Osteoblast (primary cell): Measurements from ENCODE around the gene PDE11A. TPM values are rescaled to one million over a fixed set of nuclear protein-coding genes. Genes with fewer than 3 reads are reported as not detected.

Experiments
- DNase-seq: peaks from one replicate; pipeline ENCODE4 v3.0.0; 2011; ENCODE audit warnings: low spot score, mixed read lengths; ENCODE audit not compliant: insufficient read length; ENCODE audit errors: missing footprints
- H2AFZ ChIP-seq: 2 replicates; pipeline ENCODE4 v1.6.0; 2011; ENCODE audit warnings: mild to moderate bottlenecking, low read length
- H3K27ac ChIP-seq: 2 replicates; pipeline ENCODE4 v1.5.1; 2011; ENCODE audit warnings: mild to moderate bottlenecking, low read depth, low read length, moderate library complexity
- H3K27me3 ChIP-seq: 2 replicates; pipeline ENCODE4 v1.6.0; 2012; ENCODE audit warnings: mild to moderate bottlenecking, control low read depth, inconsistent platforms, low read length, moderate library complexity; ENCODE audit not compliant: insufficient read depth
- H3K36me3 ChIP-seq: 2 replicates; pipeline ENCODE4 v1.5.1; 2011; ENCODE audit warnings: mild to moderate bottlenecking, low read length, control low read depth, moderate library complexity; ENCODE audit not compliant: insufficient read depth
- H3K4me1 ChIP-seq: 2 replicates; pipeline ENCODE4 v1.5.1; 2011; ENCODE audit warnings: mild to moderate bottlenecking, low read length, control low read depth, moderate library complexity; ENCODE audit not compliant: insufficient read depth
- H3K4me2 ChIP-seq: 2 replicates; pipeline ENCODE4 v1.6.0; 2011; ENCODE audit warnings: mild to moderate bottlenecking, low read length; ENCODE audit not compliant: insufficient read depth
- H3K4me3 ChIP-seq: fragments of 200-600 bp; sonication (generic); 3 replicates; pipeline ENCODE4 v1.5.1; 2012; ENCODE audit warnings: mild to moderate bottlenecking, low read length, inconsistent platforms; ENCODE audit not compliant: insufficient read depth
- H3K79me2 ChIP-seq: 2 replicates; pipeline ENCODE4 v1.6.0; 2012; ENCODE audit warnings: mild to moderate bottlenecking, low read length, control low read depth, inconsistent platforms; ENCODE audit not compliant: insufficient read depth
- H3K9me3 ChIP-seq: 2 replicates; pipeline ENCODE4 v1.5.1; 2011; ENCODE audit warnings: low read depth, low read length, control low read depth
- H4K20me1 ChIP-seq: 2 replicates; pipeline ENCODE4 v1.6.0; 2012; ENCODE audit warnings: mild to moderate bottlenecking, low read length, control low read depth; ENCODE audit not compliant: insufficient read depth
- CTCF ChIP-seq: IDR thresholded peaks from 2 replicates; pipeline ENCODE4 v1.5.1; 2011; ENCODE audit warnings: mild to moderate bottlenecking, low read depth, low read length, moderate library complexity; ENCODE audit errors: extremely low read depth
- total RNA-seq: library from RNA; depleted of rRNA; stranded (reverse); fragments of >200 nt; gene quantifications from 2 replicates; pipeline ENCODE4 v1.2.3, GENCODE V29; 2012

The PDE11A gene
- total RNA-seq, 1 donor, result 0.36 TPM

- TF ChIP-seq CTCF, result no peak
- Histone ChIP-seq H3K27me3 (no peaks in the 10 kb centered on the region), H3K27ac (no peak overlapping the region), H3K4me1 (no peaks in the 10 kb centered on the region), H3K36me3 (no peaks in the 10 kb centered on the region), H3K4me3 (no peak overlapping the region), H3K79me2 (no peaks in the 10 kb centered on the region), H3K9me3 (no peaks in the 10 kb centered on the region), H3K4me2 (no peak overlapping the region), H4K20me1 (no peaks in the 10 kb centered on the region), H2AFZ (no peak overlapping the region)
- DNase-seq, result no peak
Observed at GRCh38 chr2:177902395-177903163, 170.0 kb downstream of the PDE11A start.

DNA sequence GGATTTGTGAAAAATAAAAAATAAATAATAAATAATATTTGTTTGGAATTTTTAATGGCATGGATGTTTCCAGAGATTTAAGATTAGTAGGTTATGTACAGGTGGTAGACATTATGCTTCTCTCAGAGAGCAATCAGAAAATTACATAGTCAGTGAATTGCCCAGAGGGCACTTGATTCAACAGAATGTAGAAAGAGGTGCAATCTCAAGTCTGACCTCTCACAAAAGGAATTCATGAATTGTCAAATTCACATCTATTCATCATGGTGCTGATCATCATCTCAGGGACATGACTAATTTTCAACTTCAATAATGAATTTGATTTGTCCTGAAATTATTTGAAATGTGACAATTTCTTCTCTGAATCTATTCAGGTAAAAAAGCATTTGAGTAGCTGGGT lies 172.5 kb downstream of the PDE11A start:
- no peak for DNase-seq
- no peaks in the 10 kb centered on the region for H3K27me3 ChIP-seq
- H3K4me3 ChIP-seq, result no peak overlapping the region
- TF ChIP-seq CTCF, result no peak
- no peak overlapping the region for H2AFZ ChIP-seq
- no peak overlapping the region for H3K4me2 ChIP-seq
- no peaks in the 10 kb centered on the region for H3K79me2 ChIP-seq
- H3K27ac ChIP-seq, result no peak overlapping the region
- H4K20me1 ChIP-seq, result no peaks in the 10 kb centered on the region
- H3K4me1 ChIP-seq, result no peaks in the 10 kb centered on the region
- no peaks in the 10 kb centered on the region for H3K9me3 ChIP-seq
- no peaks in the 10 kb centered on the region for H3K36me3 ChIP-seq

DNA sequence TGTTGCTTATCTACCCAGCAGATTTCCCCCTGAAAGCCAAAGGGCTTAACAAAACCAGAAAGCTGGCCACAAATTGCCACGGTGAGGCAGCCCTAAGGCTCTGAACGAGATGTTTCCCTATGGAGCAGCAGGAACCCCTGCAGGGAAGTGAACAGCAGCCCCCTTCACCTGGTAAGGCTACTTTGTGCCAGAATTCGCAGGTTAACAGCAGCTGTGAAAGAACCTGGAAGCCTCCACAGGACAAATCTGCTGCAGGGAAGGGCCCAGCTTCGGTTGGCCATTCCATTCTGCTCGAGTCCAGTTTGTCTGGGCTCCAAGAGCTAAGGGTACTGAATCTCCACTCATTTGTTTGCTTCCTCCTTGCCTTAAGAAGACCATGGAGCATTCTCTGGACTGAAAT lies 175.3 kb downstream of the PDE11A start:
- Histone ChIP-seq H3K27ac (no peak overlapping the region), H3K79me2 (no peaks in the 10 kb centered on the region), H3K9me3 (no peaks in the 10 kb centered on the region), H3K36me3 (no peaks in the 10 kb centered on the region), H3K4me3 (no peak overlapping the region), H3K4me1 (no peaks in the 10 kb centered on the region), H4K20me1 (no peaks in the 10 kb centered on the region), H2AFZ (no peak overlapping the region), H3K4me2 (no peak overlapping the region), H3K27me3 (no peaks in the 10 kb centered on the region)
- no peak for TF ChIP-seq CTCF
- DNase-seq, result no peak

DNA sequence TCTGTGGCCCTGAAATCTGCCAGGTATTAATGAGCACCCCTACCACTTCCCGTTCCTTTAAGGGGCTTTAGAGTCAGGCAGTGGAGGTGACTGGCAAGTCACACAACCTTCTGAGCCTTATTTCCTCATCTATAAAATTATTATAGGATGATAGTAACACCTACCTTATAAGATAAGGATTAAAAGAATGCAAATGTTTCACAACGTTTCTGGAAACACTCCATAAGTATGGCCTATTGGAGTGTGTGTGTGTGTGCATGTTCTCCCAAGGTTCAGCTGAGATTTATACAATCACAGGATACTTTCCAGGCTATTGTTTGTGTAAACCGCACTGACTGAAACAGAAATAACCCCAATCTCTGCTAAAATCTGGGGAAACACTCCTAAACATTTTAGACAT lies 176.0 kb downstream of the PDE11A start:
- Histone ChIP-seq H3K4me2 (no peak overlapping the region), H3K9me3 (no peaks in the 10 kb centered on the region), H3K79me2 (no peaks in the 10 kb centered on the region), H3K4me1 (no peaks in the 10 kb centered on the region), H3K36me3 (no peaks in the 10 kb centered on the region), H2AFZ (no peak overlapping the region), H4K20me1 (no peaks in the 10 kb centered on the region), H3K4me3 (no peak overlapping the region), H3K27me3 (no peaks in the 10 kb centered on the region), H3K27ac (no peak overlapping the region)
- DNase-seq, result no peak
- no peak for TF ChIP-seq CTCF
